GM19395 (cell line): ENCODE results near the gene KCNC2.

Experiments used
- ATAC-seq: cut with Tn5 transposase; IDR thresholded peaks from one replicate; pipeline ENCODE4 v1.9.1; 2021; ENCODE audit warnings: mild to moderate bottlenecking, moderate library complexity; ENCODE audit not compliant: unreplicated experiment

The KCNC2 gene

DNA sequence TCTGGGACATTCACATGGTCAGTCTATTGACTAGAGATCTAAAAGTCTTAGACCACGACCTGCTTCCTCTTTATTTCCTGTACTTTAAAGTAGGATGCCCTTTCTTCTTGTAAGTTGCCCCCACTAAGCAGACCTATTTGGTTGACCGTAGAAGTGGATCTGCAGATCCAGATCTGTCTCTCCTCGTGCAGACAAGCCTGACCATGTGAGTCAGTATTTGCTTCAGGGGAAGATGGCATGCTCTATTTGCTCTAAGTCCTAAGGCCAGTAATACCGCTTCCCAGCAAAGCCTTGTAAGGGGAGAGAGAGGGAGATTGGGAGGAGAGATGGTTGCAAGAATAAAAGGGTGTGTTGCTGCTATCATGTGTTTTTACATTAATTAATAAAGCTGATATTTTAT lies 46.8 kb downstream of the KCNC2 start:
- no peak for ATAC-seq

DNA sequence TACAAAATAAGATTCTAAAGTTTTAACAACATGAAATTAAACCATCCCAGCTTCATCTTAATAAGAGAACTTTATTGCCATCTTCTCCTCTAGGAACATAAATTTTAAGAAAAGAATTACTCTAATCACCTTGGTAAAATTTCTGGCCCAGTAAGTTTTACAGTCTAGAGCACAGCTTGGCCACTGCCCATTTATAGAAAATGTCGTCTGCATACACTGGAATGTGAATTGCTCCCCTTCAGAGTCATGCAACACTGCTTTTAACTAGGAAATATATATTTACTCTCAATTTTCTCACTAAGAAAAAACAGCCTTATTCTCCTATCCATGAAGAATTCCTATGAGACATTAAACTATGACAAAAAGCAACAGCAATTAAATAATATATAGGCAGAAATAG lies 48.2 kb downstream of the KCNC2 start:
- ATAC-seq, result no peak

DNA sequence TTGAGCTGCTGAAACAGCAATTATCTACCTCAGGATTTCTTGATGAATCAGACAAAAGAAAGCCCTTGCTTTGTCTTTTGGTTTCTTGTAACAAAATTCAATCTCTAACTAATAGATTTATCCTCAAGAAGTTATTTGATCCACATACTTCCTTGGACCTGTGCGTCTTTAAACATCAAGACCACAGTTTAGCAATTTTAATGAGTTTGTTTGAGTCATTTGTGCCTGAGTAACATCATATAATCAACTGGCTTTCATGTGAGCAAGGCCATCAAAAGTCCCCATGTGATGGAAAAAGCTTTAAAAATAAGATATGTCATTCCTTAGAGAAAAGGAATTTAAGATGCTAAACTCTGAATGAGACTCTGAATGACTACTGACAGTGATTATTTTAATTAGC lies 52.3 kb downstream of the KCNC2 start:
- ATAC-seq, result no peak

DNA sequence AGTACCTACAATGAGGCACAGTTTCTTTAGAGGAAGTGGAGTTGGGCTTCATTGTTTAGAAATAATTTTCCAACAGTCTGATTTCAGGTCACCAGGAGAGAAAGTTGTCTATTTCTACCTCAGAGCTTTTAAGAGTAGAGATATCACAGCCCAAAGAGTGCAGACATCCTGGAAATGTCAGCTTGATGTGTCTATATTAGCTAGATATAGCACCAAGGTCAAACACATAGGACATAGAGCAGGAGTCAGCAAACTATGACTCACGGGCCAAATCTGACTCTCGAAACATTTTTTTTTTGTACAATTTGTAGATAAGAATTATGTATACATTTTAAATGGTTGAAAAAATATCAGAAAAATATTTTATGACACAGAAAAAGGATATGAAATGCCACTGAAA lies 53.7 kb downstream of the KCNC2 start:
- no peak for ATAC-seq

DNA sequence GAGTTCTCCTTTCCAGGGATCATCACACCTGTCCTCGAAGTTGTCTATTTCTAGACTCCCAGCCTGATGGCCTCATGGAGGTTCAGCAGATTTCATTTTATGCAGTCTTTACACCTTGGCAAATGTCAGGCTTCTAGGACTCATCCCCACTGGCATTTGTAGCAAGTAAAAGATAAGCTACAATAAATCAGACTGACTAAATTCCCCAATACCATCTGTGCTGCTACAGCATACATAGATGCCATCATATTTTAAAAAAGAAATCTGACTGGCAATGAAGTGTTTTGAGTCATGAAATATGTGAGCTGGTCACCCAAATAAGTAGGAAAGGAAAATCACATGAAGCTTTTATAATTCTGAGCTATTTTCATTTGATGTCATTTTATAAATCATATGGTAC lies 55.3 kb downstream of the KCNC2 start:
- no peak for ATAC-seq

DNA sequence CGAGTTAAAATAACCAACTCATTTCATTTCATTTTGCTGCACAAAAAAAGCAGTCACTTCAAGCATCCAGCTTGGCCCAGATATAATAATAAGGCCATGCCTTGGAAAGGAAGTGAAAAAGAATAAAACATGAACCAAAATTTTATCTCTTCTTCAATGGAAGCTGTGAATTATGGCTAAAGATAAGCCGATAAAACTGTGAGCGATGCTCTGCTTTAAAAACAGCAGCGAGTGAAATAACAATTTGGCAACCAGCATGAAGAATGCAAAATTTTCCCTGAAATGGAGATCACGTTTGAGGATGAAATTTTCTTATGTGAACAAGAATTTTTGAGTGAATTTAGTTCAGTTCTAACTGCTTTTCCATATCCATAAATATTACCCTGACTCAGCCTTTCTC lies 70.4 kb downstream of the KCNC2 start:
- no peak for ATAC-seq

DNA sequence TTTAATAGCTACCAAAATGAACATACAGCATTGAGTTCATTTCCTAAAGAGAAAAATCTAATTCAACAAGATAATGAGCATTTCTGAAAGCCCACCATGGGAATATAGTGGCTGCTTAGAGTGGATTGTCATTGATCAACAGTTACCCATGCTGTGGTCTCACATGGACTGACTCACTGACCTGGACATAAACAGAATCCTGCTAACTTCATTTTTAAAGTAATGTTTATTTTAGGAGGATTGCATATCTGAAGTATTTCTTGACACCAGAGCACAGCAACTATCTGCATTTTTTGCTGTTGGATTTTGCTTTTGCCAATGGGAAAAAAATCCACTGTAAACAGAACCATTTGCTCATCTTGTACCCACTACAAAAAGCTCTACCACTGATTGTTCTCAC lies 71.7 kb downstream of the KCNC2 start:
- ATAC-seq, result no peak

DNA sequence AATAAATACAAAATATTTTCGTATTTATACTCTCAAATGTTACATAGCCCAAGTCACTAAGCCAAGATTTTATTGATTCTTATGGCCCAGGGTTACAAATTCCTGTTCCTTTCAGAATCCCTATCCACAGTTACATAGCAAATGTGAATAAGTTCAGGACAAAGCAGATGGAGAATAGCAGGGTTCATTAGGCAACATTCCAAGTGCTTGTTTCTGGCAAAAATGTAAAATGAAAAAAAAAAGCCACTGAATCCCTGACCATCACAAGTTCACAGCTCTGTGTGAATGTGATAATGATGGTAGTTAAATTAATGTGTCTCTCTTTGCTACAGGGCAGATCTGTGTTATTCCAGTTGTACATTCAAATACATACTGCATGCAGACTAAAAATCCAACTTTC lies 74.6 kb downstream of the KCNC2 start:
- ATAC-seq, result no peak

DNA sequence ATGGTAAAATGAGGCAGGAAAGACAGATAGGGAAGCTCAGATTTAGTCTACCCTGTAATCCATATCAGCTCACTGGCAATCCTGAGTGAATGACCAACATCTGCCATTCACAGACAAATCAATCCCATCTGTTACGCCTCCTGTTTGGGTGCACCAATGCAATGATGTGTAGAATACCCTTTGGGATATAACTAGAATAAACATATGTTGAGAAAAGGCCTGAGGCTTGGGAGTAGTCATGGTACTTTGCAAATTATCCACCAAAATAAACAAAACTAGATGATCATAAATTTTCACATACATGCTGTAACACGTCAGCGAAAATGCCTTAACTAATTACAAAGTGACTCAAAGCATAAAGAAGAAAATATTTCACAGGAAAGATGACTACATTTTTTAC lies 78.8 kb downstream of the KCNC2 start:
- ATAC-seq, result no peak

DNA sequence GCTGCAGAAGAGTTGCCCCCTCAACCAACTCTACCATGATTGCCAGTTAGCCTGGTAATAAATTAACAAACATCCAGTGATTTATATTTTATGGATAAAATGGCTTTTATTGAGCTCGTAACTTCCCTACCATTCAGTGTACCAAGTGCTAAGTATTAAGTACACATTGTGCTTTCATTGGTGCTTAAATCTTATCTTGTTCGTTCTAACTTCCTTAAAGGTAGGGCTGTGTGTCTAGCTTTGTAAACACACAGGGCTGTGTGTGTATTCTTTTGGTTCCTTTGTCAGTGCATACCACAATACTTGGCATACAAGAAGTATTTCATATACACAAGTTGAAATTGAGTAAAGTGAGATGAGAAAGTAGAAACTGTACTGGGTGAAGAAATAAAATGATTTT lies 80.4 kb downstream of the KCNC2 start:
- ATAC-seq, result no peak

DNA sequence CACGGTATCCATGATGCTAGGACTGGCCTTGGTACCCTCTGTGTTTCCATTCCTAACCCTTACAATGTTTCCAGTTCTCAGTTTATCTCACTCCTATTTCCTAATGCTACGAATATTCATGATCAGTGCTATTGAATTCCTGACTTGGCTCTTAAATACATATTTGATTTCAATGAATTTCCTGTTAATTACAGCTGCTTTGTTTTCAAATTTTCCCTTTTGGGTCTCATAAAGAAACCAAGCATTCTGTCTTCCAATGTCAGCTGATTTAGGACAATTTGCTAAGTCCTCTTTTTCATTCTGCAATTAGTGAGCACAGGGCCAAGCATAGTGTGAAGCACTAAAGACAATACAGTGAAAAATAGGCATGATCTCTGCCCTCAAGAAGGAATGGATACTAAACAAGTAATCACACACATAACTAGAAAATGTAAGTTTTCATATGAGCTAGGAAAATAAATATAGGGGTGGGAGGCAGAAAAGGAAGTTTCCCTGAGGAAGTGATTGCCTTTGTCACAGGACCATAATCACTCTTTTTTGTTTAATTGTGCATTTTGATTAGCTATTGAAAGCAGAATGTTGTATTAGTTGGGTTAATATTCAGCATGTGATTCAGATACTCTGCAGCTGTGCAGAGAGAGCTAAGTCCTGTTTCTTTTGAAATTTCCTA lies 88.5 kb downstream of the KCNC2 start:
- ATAC-seq, result no peak

DNA sequence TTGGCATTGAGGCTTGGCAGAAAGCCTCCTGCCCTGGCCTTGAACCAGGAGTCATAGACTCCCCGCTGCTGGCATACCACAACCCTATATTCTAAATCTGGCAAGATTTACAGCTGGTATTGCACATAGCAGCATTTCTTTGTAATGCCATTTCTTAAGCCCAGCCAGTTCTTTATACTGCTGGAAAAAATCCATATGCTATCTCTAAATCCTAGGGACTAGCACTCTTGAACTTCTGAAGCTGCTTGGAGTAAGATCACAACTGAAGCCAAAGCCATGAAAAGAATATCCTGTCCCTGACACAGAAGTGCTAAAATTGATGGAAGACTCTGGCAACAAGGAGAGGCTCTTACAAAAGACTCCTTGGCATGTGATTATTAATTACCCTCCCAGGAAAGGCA lies 89.3 kb downstream of the KCNC2 start:
- ATAC-seq, result no peak

DNA sequence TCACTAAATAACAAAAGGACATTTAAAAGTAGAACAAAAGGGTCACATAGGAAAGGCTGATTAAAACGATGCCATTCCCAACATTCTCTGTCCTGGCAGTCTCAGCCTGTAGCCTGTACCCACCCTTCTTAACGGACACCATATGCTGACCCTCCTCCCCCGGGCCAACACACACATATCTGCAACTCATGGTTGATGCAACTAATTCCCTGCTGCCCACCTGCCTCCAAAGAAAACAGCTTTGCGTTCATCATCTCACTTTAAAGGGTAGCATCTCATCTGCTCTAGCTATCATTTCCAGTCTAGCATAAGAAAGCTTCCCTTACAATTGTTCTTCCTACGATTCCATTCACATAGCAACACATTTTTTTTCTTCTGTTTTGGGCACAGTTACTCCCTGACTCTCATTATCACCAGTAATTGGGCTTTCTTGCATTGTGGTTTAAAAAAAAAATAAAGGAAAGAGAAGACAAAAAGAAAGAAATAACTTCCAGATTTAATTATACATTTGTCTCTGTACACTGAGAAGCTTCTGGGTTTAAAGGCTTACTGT lies 92.9 kb downstream of the KCNC2 start:
- ATAC-seq, result no peak

DNA sequence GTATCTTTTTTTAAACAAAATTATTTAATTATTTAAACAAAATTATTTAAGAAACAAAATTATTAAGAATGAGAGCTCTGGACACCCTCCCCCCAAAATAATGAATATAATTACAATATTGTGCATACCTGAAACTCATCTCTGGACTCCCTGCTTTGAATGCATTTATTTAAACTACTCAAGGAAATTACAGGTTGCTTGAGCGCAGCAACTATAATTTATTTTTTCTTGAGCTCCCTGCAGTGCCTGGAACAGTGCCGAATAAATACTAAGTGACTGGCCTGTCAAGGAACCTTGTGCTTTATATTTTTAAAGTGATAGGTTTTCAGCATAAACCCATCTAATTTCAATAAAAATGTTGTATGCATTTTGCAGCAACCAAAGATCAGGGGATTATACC lies 93.9 kb downstream of the KCNC2 start:
- no peak for ATAC-seq

DNA sequence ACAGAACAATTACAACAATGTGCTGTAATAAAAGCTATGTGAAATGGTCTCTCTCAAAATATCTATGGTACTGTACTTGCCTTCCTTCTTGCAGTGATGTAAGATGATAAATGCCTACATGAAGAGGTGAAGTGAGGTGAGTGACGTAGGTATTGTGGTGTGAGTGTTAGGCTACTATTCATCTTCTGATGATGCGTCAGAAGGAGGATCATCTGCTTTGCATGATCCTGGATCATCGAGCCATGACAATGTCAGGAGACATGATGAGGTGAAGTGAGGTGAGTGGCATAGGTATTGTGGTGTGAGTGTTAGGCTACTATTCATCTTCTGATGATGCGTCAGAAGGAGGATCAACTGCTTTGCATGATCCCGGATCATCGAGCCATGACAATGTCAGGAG lies 105.8 kb downstream of the KCNC2 start:
- no peak for ATAC-seq

DNA sequence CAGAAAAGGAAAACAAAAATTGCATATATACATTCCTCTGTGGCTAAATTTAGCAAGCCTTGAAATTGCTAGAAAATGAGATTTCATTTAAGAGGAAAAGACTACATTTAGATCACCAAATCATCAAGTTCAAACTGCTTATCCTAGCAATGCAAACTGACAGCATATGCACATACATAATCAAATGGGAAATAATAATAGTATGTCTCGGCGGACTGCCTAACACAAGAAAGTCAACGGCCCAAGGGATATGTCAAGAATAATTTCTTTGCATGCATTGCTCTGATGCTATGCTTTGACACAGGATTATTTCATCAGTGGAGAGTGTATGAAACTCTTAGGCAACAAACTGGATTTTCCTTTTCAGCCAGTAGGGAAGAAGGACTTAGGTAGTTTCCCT lies 107.9 kb downstream of the KCNC2 start:
- no peak for ATAC-seq

DNA sequence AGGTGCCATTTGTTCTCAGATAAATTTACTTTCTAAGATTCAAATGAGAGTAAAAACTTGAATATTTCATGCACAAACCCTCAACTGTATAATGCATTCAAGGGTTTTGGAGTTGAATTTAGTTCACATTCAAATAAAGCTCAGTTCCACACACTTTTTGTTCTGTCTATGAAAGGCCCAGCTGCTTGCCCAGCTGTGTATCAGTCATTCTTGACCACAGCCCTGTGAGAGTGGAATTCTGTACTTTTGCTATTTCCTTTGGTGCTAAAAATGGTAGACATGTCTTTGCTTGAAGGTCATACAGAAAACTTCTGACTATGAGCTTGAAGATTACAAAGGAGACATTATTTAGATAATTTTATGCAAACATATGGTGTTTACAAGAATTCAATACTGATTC lies 110.4 kb downstream of the KCNC2 start:
- no peak for ATAC-seq

DNA sequence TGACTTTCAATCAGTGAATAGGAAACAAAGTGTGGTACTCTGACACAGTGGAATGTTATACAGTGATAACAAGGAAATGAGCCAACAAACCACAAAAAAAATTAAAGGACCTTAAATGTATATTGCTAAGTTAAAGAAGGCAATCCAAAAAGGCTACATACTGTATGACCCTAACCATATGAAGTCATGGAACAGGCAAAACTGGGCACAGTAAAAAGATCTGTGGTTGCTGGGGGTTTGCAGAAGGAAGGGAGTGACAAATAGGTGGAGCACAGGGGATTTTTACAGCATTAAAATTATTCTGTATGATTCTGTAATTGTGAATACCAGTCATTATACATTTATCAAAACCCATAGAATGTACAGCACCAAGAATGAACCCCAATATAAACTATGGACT lies 112.6 kb downstream of the KCNC2 start:
- ATAC-seq, result no peak

DNA sequence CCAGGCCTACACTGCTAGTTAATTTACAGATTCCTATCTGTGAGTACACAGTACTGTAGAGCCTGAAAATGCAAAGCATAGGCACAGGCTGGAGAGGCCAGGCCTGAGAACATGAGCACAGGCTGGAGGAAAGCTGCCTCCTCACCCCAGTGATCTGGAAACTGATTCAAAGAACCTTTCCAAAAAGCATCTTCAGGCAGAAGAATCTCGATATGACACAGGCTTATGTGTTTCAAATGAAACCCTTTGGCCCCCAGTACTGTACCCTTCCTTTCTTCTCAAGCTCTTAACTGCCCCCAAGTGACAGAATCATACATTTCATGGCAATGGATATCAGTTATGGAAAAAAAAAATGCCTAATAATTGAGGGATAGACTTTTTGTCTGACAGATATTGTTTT lies 122.0 kb downstream of the KCNC2 start:
- ATAC-seq, result peak; percentile 59

DNA sequence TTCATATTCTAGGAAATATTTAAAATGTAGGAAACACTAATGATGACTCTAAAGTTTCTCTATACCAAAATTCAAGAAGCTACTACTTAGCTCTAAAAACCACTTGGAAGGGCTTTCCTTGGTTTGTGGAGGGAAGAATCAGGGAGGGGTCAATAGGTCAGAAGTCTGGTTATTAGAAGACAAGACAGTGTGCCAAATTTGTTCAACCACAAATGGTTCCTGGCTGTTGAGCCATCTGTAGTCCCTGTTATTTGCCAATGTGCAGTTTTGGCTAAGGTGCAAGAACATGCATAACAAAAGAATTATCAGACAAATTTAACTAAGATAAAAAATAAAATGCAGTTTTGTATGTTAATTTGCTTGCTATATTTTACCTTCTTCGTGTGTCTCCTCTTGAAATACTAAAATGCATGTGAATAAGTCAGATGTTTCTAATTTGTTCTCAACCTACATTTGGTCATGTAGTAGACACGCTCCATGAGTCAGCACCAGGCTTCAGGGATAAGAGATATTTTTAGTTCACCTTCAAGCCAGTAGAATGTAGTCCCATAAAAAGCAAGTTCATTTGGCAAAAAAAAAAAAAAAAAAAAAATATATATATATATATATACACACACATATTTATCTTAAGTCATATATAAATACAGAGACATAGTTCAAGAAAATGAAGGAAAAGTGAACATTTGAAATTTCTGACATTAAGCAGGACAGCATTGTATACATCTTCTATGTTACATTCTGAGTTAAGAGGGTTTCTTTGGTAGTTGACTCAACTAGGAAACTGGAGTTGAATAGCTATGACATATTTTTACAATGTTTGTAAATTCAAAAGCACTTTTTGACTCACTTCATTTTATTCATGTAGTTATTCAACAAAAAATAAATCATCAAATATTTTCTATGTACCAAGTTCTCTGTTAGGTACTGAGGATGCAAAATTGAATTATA lies 123.3 kb downstream of the KCNC2 start:
- no peak for ATAC-seq

DNA sequence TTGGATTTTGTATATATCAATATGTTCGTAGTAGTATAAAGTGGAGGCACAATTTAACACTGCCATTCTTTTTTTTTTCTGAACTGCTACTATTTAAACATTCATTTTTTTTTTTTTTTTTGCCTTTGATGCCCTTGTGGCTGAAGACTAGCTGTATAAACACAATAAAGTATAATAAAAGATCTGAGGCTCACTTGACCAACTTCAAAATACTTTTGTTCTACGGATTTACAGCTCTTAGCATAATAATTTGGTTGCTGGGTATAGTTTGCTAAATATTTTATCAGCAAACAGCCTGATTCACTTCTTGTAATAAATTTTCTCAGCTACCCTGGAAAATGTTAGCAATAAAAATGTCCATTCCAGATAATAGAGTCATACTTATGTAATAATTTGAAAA lies 128.3 kb downstream of the KCNC2 start:
- ATAC-seq, result no peak

DNA sequence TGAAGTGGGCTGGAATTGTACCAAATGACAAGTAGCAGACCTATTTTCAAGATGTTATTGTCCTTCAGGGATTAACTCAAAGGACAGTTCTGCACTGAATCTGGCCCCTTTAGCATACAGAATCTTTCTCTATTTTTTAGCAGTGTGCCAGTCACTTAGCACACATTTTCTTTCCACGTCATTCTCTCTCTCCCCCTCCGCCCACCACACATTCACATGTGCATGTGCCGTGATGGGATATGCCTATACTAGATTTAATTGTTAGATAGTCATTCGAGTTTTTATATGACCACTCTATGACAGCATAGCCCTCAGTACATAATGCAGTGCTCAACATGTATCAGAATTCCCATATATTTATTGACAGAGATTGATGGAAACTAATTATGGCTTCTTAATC lies 129.1 kb downstream of the KCNC2 start:
- no peak for ATAC-seq
